ENCODE measurements around the gene NUMB. TPM values are rescaled to one million over a fixed set of nuclear protein-coding genes. Genes with fewer than 3 reads are reported as not detected.

Gene NUMB
- total RNA-seq (2022; extraction: Qiagen RNA extraction; ENCODE audit: low read depth), result 29.5 to 40.4 TPM (median 38.6 TPM) in 5 replicates

GRCh38 chr14:73458183-73458976 lies at the start of gene NUMB:
TSS of gene NUMB (minus strand) at chr14:73458546. CDS start at chr14:73355751, 102,795 bp downstream.

GRCh38 chr14:73237219-73237785 lies 221.0 kb downstream of the NUMB start, which contains the start of gene PAPLN:
TSS of gene PAPLN (plus strand) at chr14:73237506. CDS start at chr14:73239779, 2,273 bp downstream.

Other genes starting within 250 kb of the NUMB start
- 4.3 to 6.5 TPM (median 5.4 TPM) in 5 replicates for gene PAPLN, start 221.0 kb downstream of the NUMB start, total RNA-seq (2022; extraction: Qiagen RNA extraction; ENCODE audit: low read depth)
- 19.6 to 25.0 TPM (median 23.8 TPM) in 5 replicates for gene RIOX1, start 32.4 kb upstream of the NUMB start, total RNA-seq (2022; extraction: Qiagen RNA extraction; ENCODE audit: low read depth)
- 6.1 to 8.4 TPM (median 8.2 TPM) in 5 replicates for gene ACOT1, start 78.6 kb upstream of the NUMB start, total RNA-seq (2022; extraction: Qiagen RNA extraction; ENCODE audit: low read depth)
- 0.19 TPM in 1 of 5 replicates, not detected in the others for gene HEATR4, start 100.4 kb upstream of the NUMB start, total RNA-seq (2022; extraction: Qiagen RNA extraction; ENCODE audit: low read depth)
- 43.3 to 52.9 TPM (median 51.6 TPM) in 5 replicates for gene ACOT2, start 110.7 kb upstream of the NUMB start, total RNA-seq (2022; extraction: Qiagen RNA extraction; ENCODE audit: low read depth)
- 1.8 to 2.5 TPM (median 2.1 TPM) in 5 replicates for gene ACOT4, start 133.3 kb upstream of the NUMB start, total RNA-seq (2022; extraction: Qiagen RNA extraction; ENCODE audit: low read depth)
- gene ACOT6, start 154.0 kb upstream of the NUMB start, total RNA-seq (2022; extraction: Qiagen RNA extraction; ENCODE audit: low read depth), result not detected in 5 replicates
- 8.9 to 14.2 TPM (median 10.6 TPM) in 5 replicates for gene DNAL1, start 186.4 kb upstream of the NUMB start, total RNA-seq (2022; extraction: Qiagen RNA extraction; ENCODE audit: low read depth)